Measurements from ENCODE around the gene DRC1. TPM values are rescaled to one million over a fixed set of nuclear protein-coding genes. Genes with fewer than 3 reads are reported as not detected.

DRC1 gene
- polyA plus RNA-seq, 1 of the 3 experiments (the other 2 are of a cell fraction), result 0.18 TPM

- Histone ChIP-seq H3K4me1 (ENCODE audit: control insufficient read depth in 1 of 2, insufficient read depth in 2 of 2, low read depth in 1 of 2, low read length in 1 of 2) (peaks cover 0 to 16% of the 10 kb centered on the region in 2 experiments; a peak in 2 of 4 replicates), H3K36me3 (replicated peaks in 1 of 2; ENCODE audit: control insufficient read depth in 1 of 2, insufficient read depth in 2 of 2, low read length in 1 of 2) (no peaks in the 10 kb centered on the region), H3K27me3 (ENCODE audit: insufficient read depth) (no peaks in the 10 kb centered on the region), H4K20me1 (ENCODE audit: insufficient read depth) (peaks cover 17% of the 10 kb centered on the region), H3K9me3 (no peaks in the 10 kb centered on the region), H3K27ac (ENCODE audit: low read depth in 2 of 2, low read length in 1 of 2) (peak overlapping the region in 1 of 2 experiments; percentile 26; a peak in 2 of 4 replicates), H3K4me3 (ENCODE audit: low read depth in 2 of 2, low read length in 1 of 2) (no peak overlapping the region), H3K4me2 (peak overlapping the region; percentile 32; the same call in 1 of the 2 replicates), H3F3A (replicated peaks; ENCODE audit: insufficient read depth) (peaks cover 6% of the 10 kb centered on the region), H3K9ac (no peak overlapping the region), H3K79me2 (ENCODE audit: insufficient read depth) (peaks cover 98% of the 10 kb centered on the region), H2AFZ (ENCODE audit: low read depth) (no peak overlapping the region), H3K9me2 (no peaks in the 10 kb centered on the region)
- TF ChIP-seq MXI1 (IDR thresholded peaks at IDR 0.05; ENCODE audit: low read depth, low read length) (no peak), JUND (IDR thresholded peaks at IDR 0.05) (peak; percentile 77), FOSL2 (IDR thresholded peaks at IDR 0.05; ENCODE audit: borderline replicate concordance, low read depth) (peak; percentile 91), PBX3 (IDR thresholded peaks at IDR 0.05) (0 out of 2 replicates have a peak, but pooled peaks have one; percentile 13), SMC3 (IDR thresholded peaks at IDR 0.05; ENCODE audit: low read depth, low read length) (no peak), NRF1 (IDR thresholded peaks at IDR 0.05; ENCODE audit: low read depth, low read length) (no peak)
- POLR2A ChIA-PET, result interaction anchor here (1.1 kb wide), 1 partner anchor 10 kb away, joined by 3 read pairs; the partner anchor contains the start of gene SELENOI
- CTCF ChIA-PET, result interaction anchor here (0.8 to 3.6 kb wide), 6 partner anchors 8 to 223 kb away, joined by 3 to 12 read pairs (median 3); partner anchors contain the start of gene ADGRF3
- DNase-seq, result no peak
- 57% methylated on average over 9 of the region's 9 CpGs for WGBS (ENCODE audit: low lambda C conversion rate)
Measured at GRCh38 chr2:26355038-26355995, 46.4 kb upstream of the DRC1 start.

- Histone ChIP-seq H3K4me1 (ENCODE audit: control insufficient read depth in 1 of 2, insufficient read depth in 2 of 2, low read depth in 1 of 2, low read length in 1 of 2) (peaks cover 0 to 16% of the 10 kb centered on the region in 2 experiments; a peak in 2 of 4 replicates), H3K4me2 (0 out of 2 replicates have a peak overlapping the region, but pooled peaks have one; percentile 32), H3K9me3 (no peaks in the 10 kb centered on the region), H3K9ac (no peak overlapping the region), H3K9me2 (no peaks in the 10 kb centered on the region), H4K20me1 (ENCODE audit: insufficient read depth) (peaks cover 24% of the 10 kb centered on the region), H3K27ac (ENCODE audit: low read depth in 2 of 2, low read length in 1 of 2) (no peak overlapping the region), H2AFZ (ENCODE audit: low read depth) (no peak overlapping the region), H3K4me3 (ENCODE audit: low read depth in 2 of 2, low read length in 1 of 2) (no peak overlapping the region), H3F3A (replicated peaks; ENCODE audit: insufficient read depth) (peaks cover 6% of the 10 kb centered on the region), H3K36me3 (replicated peaks in 1 of 2; ENCODE audit: control insufficient read depth in 1 of 2, insufficient read depth in 2 of 2, low read length in 1 of 2) (no peaks in the 10 kb centered on the region), H3K79me2 (ENCODE audit: insufficient read depth) (peaks cover 94% of the 10 kb centered on the region), H3K27me3 (ENCODE audit: insufficient read depth) (no peaks in the 10 kb centered on the region)
- DNase-seq, result no peak
- POLR2A ChIA-PET, result interaction anchor here (1.1 kb wide), 1 partner anchor 10 kb away, joined by 3 read pairs; the partner anchor contains the start of gene SELENOI
- TF ChIP-seq GATA2 (CRISPR knock-in tag; IDR thresholded peaks at IDR 0.05), result no peak
- no peak for TF ChIP-seq ZBTB33 (IDR thresholded peaks at IDR 0.05; ENCODE audit: borderline replicate concordance, low read depth)
- TF ChIP-seq GABPA (IDR thresholded peaks at IDR 0.05; ENCODE audit: low read depth), result no peak
- TF ChIP-seq ELF1 (IDR thresholded peaks at IDR 0.05), result no peak
- TF ChIP-seq RAD21 (IDR thresholded peaks at IDR 0.05; ENCODE audit: low read length), result no peak
- TF ChIP-seq NRF1 (IDR thresholded peaks at IDR 0.05; ENCODE audit: low read depth, low read length), result no peak
- no peak for TF ChIP-seq IRF3 (IDR thresholded peaks at IDR 0.05; ENCODE audit: low read depth, low read length)
- TF ChIP-seq MEF2A (IDR thresholded peaks at IDR 0.05; ENCODE audit: borderline replicate concordance, low read depth), result no peak
- TF ChIP-seq MXI1 (IDR thresholded peaks at IDR 0.05; ENCODE audit: low read depth, low read length), result no peak
- TF ChIP-seq TEAD4 (IDR thresholded peaks at IDR 0.05; ENCODE audit: borderline replicate concordance, insufficient read depth), result no peak
- TF ChIP-seq USF1 (IDR thresholded peaks at IDR 0.05; ENCODE audit: borderline replicate concordance, low read depth), result no peak
- CTCF ChIA-PET, result interaction anchor here (0.8 to 3.6 kb wide), 4 partner anchors 9 to 222 kb away, joined by 3 to 12 read pairs (median 6); partner anchors contain the start of gene ADGRF3
- WGBS (ENCODE audit: low lambda C conversion rate), result 98% methylated on average over 2 of the region's 2 CpGs
Measured at GRCh38 chr2:26356111-26356510, 45.6 kb upstream of the DRC1 start.

Data from SK-N-SH (cell line).